ENCODE results near the gene RPS19BP1. TPM values are rescaled to one million over a fixed set of nuclear protein-coding genes. Genes with fewer than 3 reads are reported as not detected.
"Not testable (repeated sequence)": the region's sequence is repeated elsewhere in the genome, so short reads cannot be mapped to it uniquely, and the experiment has no call there.

RPS19BP1 gene
- total and polyA plus RNA-seq, 12 donors, result 39.5 to 250 (median 153) TPM

GRCh38 chr22:39511226-39511625 is 21.3 kb downstream of the RPS19BP1 start:
- Histone ChIP-seq H3K4me3 (no peak overlapping the region), H3K9me3 (replicated peaks in 1 of 3) (no peaks in the 10 kb centered on the region), H3K4me1 (replicated peaks in 1 of 2) (no peaks in the 10 kb centered on the region), H3K27me3 (no peaks in the 10 kb centered on the region), H3K36me3 (replicated peaks in 1 of 2) (peaks cover 0 to 87% of the 10 kb centered on the region in 2 donors), H3K27ac (no peak overlapping the region)
- intact Hi-C loops (cut with DNase I), result loop anchor here in 1 of 2 donors (10.0 kb wide), 1 partner anchor 166 kb away; the partner anchor contains the start of gene SYNGR1
- 93 to 95% (median 94%) methylated on average over 13 of the region's 13 CpGs for WGBS, 4 donors
- DNase-seq, result peak in 1 of 7 donors; percentile 10
- TF ChIP-seq POLR2A (IDR thresholded peaks at IDR 0.05) (no peak), CTCF (IDR thresholded peaks at IDR 0.05) (no peak)

- TF ChIP-seq CTCF (IDR thresholded peaks at IDR 0.05) (no peak), POLR2A (IDR thresholded peaks at IDR 0.05) (no peak)
- Histone ChIP-seq H3K27ac (no peak overlapping the region), H3K27me3 (no peaks in the 10 kb centered on the region), H3K4me1 (replicated peaks in 1 of 2) (no peaks in the 10 kb centered on the region), H3K9me3 (replicated peaks in 1 of 3) (no peaks in the 10 kb centered on the region), H3K4me3 (no peak overlapping the region), H3K36me3 (replicated peaks in 1 of 2) (peaks cover 0 to 93% of the 10 kb centered on the region in 2 donors)
- intact Hi-C loops (cut with DNase I), result loop anchor here in 1 of 2 donors (10.0 kb wide), 1 partner anchor 166 kb away; the partner anchor contains the start of gene SYNGR1
- DNase-seq, result no peak
- WGBS, 4 donors, result 87 to 95% (median 87%) methylated on average over 4 of the region's 4 CpGs
Observed at GRCh38 chr22:39510529-39511149, 21.9 kb downstream of the RPS19BP1 start.

- intact Hi-C loops (cut with DNase I), result no loop called here
- no peaks in the 10 kb centered on the region for H3K27me3 ChIP-seq
- no peak overlapping the region for H3K27ac ChIP-seq
- peaks cover 5 to 6% of the 10 kb centered on the region in 2 donors for H3K4me1 ChIP-seq (replicated peaks in 1 of 2)
- TF ChIP-seq POLR2A (IDR thresholded peaks at IDR 0.05), result no peak
- no peak for TF ChIP-seq CTCF (IDR thresholded peaks at IDR 0.05)
- no peaks in the 10 kb centered on the region for H3K9me3 ChIP-seq (replicated peaks in 1 of 3)
- no peak for DNase-seq
- no peak overlapping the region for H3K4me3 ChIP-seq
- 70 to 83% (median 72%) methylated on average over 4 of the region's 4 CpGs for WGBS, 4 donors
- H3K36me3 ChIP-seq (replicated peaks in 1 of 2), result peaks cover 0 to 89% of the 10 kb centered on the region in 2 donors
Observed at GRCh38 chr22:39508393-39508792, 24.2 kb downstream of the RPS19BP1 start.

- Histone ChIP-seq H3K36me3 (replicated peaks in 1 of 2) (peaks cover 0 to 76% of the 10 kb centered on the region in 2 donors), H3K4me1 (replicated peaks in 1 of 2) (peaks cover 10 to 14% of the 10 kb centered on the region in 2 donors)
- 60 to 82% (median 68%) methylated on average over 10 of the region's 10 CpGs for WGBS, 4 donors
- H3K27me3 ChIP-seq; H3K9me3 ChIP-seq (replicated peaks in 1 of 3); H3K4me3 ChIP-seq; DNase-seq; H3K27ac ChIP-seq; intact Hi-C loops (cut with DNase I): not testable (repeated sequence)
Observed at GRCh38 chr22:39507021-39507420, 25.5 kb downstream of the RPS19BP1 start.

GRCh38 chr22:39504071-39504470 is 28.5 kb downstream of the RPS19BP1 start:
- intact Hi-C loops (cut with DNase I), result no loop called here
- Histone ChIP-seq H3K4me3 (no peak overlapping the region), H3K36me3 (replicated peaks in 1 of 2) (peaks cover 0 to 47% of the 10 kb centered on the region in 2 donors), H3K27me3 (no peaks in the 10 kb centered on the region), H3K27ac (no peak overlapping the region), H3K9me3 (replicated peaks in 1 of 3) (no peaks in the 10 kb centered on the region), H3K4me1 (replicated peaks in 1 of 2) (peaks cover 24% of the 10 kb centered on the region in 2 donors)
- 90 to 95% (median 93%) methylated on average over 16 of the region's 16 CpGs for WGBS, 4 donors
- TF ChIP-seq POLR2A (IDR thresholded peaks at IDR 0.05) (no peak), CTCF (IDR thresholded peaks at IDR 0.05) (no peak)
- peak in 1 of 7 donors; percentile 12 for DNase-seq
